ENCODE data around the gene GPLD1. TPM values are rescaled to one million over a fixed set of nuclear protein-coding genes. Genes with fewer than 3 reads are reported as not detected.
A peak's percentile ranks its signal among the peaks of the same experiment; 100 is the strongest.

GPLD1 gene
- total RNA-seq, 1 donor from 2014 or later: 0.26 TPM

- Histone ChIP-seq H3K27me3 (ENCODE audit: control insufficient read depth, insufficient read depth, low read length) (peaks cover 3% of the 10 kb centered on the region), H3K4me3 (ENCODE audit: low read depth, low read length) (no peak overlapping the region), H3K36me3 (ENCODE audit: control insufficient read depth, insufficient read depth, low read length) (no peaks in the 10 kb centered on the region)
- DNase-seq (ENCODE audit: low read depth) (no peak), FAIRE-seq (no peak)
- no peak for TF ChIP-seq CTCF (IDR thresholded peaks at IDR 0.05; ENCODE audit: insufficient read depth, low read length, severe bottlenecking)
Observed at GRCh38 chr6:24460966-24461365, 28.4 kb downstream of the GPLD1 start.

GRCh38 chr6:24458941-24459340 lies 30.4 kb downstream of the GPLD1 start:
- FAIRE-seq (no peak), DNase-seq (ENCODE audit: low read depth) (peak; percentile 50)
- H3K36me3 ChIP-seq (ENCODE audit: control insufficient read depth, insufficient read depth, low read length): no peaks in the 10 kb centered on the region
- no peak overlapping the region for H3K4me3 ChIP-seq (ENCODE audit: low read depth, low read length)
- peaks cover 3% of the 10 kb centered on the region for H3K27me3 ChIP-seq (ENCODE audit: control insufficient read depth, insufficient read depth, low read length)
- no peak for TF ChIP-seq CTCF (IDR thresholded peaks at IDR 0.05; ENCODE audit: insufficient read depth, low read length, severe bottlenecking)

GRCh38 chr6:24458134-24458533 lies 31.2 kb downstream of the GPLD1 start:
- H3K27me3 ChIP-seq (ENCODE audit: control insufficient read depth, insufficient read depth, low read length): peaks cover 3% of the 10 kb centered on the region
- FAIRE-seq (no peak), DNase-seq (ENCODE audit: low read depth) (peak; percentile 57)
- H3K4me3 ChIP-seq (ENCODE audit: low read depth, low read length): no peak overlapping the region
- TF ChIP-seq CTCF (IDR thresholded peaks at IDR 0.05; ENCODE audit: insufficient read depth, low read length, severe bottlenecking): no peak
- no peaks in the 10 kb centered on the region for H3K36me3 ChIP-seq (ENCODE audit: control insufficient read depth, insufficient read depth, low read length)

DNA sequence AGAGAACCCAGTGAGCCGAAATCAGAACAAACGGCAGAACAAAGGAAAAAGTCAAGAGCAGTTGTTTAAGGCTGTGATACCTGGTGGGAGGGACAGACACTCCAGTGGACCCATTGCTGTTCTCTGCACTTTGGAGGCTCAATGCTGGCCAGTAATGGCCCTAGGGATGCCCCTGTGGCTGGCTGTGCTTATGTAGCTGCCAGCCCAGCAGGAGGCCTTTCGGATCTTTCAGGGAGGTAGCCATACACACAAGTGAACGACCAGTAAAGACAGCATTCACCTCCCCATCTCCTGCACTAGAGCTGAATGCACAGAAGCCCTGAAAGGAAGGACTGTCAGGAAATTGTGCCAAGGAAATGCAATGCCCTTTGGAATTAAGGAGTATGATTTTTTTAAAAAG lies 34.3 kb downstream of the GPLD1 start:
- H3K36me3 ChIP-seq (ENCODE audit: control insufficient read depth, insufficient read depth, low read length): no peaks in the 10 kb centered on the region
- no peak overlapping the region for H3K4me3 ChIP-seq (ENCODE audit: low read depth, low read length)
- H3K27me3 ChIP-seq (ENCODE audit: control insufficient read depth, insufficient read depth, low read length): no peaks in the 10 kb centered on the region
- DNase-seq (ENCODE audit: low read depth): no peak
- FAIRE-seq: no peak
- TF ChIP-seq CTCF (IDR thresholded peaks at IDR 0.05; ENCODE audit: insufficient read depth, low read length, severe bottlenecking): no peak

DNA sequence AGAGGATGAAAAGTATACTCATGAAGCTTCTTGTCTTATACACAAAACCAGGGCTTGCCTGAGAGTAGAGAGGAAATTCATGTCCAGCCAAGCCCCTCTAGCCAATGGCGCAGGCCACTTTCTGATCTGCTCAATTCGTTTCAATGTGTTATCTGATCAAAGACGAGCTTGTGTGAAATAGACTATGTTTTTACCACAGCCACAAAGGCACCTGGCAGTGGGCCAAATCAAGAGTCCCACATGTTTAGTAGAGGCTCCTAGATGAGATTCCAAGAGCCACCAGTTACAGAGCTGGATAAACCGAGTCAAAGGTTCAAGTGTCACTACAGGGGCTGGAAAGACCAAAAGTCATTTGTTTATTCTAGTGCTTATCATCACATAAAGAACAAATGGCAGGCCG lies 34.9 kb downstream of the GPLD1 start:
- Histone ChIP-seq H3K4me3 (ENCODE audit: low read depth, low read length) (no peak overlapping the region), H3K27me3 (ENCODE audit: control insufficient read depth, insufficient read depth, low read length) (no peaks in the 10 kb centered on the region), H3K36me3 (ENCODE audit: control insufficient read depth, insufficient read depth, low read length) (no peaks in the 10 kb centered on the region)
- TF ChIP-seq CTCF (IDR thresholded peaks at IDR 0.05; ENCODE audit: insufficient read depth, low read length, severe bottlenecking): no peak
- DNase-seq (ENCODE audit: low read depth) (no peak), FAIRE-seq (no peak)

DNA sequence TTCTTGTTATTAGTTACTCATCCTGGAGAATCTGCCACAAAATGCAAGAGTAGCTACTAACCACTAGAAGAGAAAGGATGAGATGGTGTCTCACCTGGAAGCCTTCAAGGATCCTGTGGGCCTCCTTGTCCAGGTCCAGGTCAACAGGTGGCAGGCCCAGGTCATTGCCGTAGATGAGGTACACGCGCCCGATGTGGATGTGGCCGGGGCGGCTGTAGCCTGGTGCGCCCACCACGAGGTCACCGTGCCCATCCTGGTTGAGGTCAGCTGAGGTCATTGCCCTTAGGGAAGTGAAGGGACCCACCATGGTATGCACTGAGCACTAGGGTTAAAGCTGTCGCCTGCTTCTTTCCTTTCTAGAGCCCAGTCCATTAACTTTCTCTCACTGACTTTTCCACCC lies 35.5 kb downstream of the GPLD1 start:
- no peak for FAIRE-seq
- Histone ChIP-seq H3K27me3 (ENCODE audit: control insufficient read depth, insufficient read depth, low read length) (no peaks in the 10 kb centered on the region), H3K4me3 (ENCODE audit: low read depth, low read length) (no peak overlapping the region), H3K36me3 (ENCODE audit: control insufficient read depth, insufficient read depth, low read length) (no peaks in the 10 kb centered on the region)
- DNase-seq (ENCODE audit: low read depth): no peak
- no peak for TF ChIP-seq CTCF (IDR thresholded peaks at IDR 0.05; ENCODE audit: insufficient read depth, low read length, severe bottlenecking)
